Fibroblast of skin of right quadriceps (primary cell): Measurements from ENCODE around the gene HMGCS2.
"Not testable (repeated sequence)": the region's sequence is repeated elsewhere in the genome, so short reads cannot be mapped to it uniquely, and the experiment has no call there.

ENCODE experiments used
- DNase-seq: peaks from one replicate; pipeline ENCODE4 v3.0.0-alpha.2; 2013

Gene HMGCS2

GRCh38 chr1:119787776-119788175 is 19.1 kb upstream of the HMGCS2 start:
- peak; percentile 39 for DNase-seq

DNA sequence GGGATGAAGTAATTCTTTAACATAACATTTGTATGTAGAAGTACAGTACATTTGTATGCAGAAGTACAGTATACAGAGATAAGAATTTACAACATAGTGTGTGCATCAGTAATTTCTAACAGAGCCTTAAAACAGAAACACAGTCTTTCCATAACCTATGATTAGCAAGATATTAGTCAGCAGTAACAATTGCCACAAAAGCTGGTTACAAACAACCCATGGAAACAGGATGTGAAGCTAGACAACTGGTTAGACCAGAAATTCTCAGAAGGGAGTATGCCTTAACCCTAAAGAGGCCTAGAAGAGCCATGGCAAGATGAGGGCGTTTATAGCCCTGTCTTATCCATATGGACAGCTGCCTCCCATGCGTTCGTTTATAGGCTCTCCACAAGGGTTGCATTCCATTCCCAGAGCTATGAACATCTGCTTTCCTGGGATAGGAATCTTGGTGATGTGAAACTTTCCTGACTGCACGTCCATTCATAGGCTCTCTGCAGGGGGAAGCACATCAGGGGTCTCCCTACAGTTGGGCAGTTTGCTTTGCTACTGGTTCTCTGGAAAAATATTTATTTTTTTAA is 17.9 kb upstream of the HMGCS2 start:
- not testable (repeated sequence) for DNase-seq

DNA sequence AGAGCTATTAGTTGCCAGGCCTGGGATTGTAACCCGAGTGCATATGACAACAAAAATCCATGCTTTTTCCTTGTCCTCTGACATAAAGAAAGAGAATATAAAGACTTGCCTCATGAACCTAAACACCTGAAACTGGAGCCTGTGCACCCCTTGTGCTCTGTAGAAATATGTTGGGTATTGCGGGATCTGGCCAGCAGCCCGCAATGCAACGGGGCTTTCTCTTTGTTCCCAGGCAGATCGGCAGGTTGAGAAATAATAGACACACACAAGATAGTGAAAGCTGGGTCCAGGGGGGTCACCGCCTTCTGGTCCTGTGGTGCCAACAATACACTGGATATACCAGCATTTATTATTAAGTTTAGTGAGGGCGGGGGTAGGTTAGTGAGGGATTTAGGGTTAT is 17.3 kb upstream of the HMGCS2 start:
- not testable (repeated sequence) for DNase-seq

DNA sequence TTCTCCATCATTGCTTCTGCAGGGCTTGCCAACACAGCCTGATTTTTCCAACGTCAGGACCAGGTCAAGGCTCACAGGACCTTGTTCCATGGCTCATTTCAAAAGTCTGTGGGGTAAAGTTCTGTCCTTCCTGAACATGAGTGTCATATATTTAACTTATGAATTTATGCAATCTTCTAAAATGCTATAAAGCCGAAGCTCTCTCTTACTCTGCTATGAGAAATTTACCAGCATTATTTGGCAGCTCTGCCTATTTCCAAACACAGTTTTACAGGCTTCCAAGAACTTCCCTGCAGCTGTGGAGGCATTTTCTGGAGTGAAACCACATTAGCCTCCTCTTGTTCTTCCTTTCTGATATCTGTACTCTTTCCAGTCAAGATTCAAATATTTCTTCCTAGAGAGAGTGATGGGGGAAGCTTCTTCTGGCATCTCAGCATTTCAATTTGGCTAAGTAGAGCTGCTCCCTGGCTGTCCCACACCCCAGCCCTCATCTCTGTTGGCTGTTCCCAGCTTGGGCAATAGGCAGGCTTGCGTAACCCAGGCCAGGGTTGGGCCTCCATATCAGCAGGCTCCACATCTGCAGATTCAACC is 15.6 kb upstream of the HMGCS2 start:
- DNase-seq = peak; percentile 26

GRCh38 chr1:119783354-119784185 is 14.9 kb upstream of the HMGCS2 start:
- peak; percentile 22 for DNase-seq

- DNase-seq = no peak
These were observed 14.1 kb upstream of the HMGCS2 start for GRCh38 chr1:119782631-119783325.

- no peak for DNase-seq
These were observed 12.9 kb upstream of the HMGCS2 start for GRCh38 chr1:119781434-119782210.

GRCh38 chr1:119779869-119780356 is 11.2 kb upstream of the HMGCS2 start:
- DNase-seq = peak; percentile 14

- no peak for DNase-seq
These were observed 10.3 kb upstream of the HMGCS2 start for GRCh38 chr1:119778886-119779560.

DNA sequence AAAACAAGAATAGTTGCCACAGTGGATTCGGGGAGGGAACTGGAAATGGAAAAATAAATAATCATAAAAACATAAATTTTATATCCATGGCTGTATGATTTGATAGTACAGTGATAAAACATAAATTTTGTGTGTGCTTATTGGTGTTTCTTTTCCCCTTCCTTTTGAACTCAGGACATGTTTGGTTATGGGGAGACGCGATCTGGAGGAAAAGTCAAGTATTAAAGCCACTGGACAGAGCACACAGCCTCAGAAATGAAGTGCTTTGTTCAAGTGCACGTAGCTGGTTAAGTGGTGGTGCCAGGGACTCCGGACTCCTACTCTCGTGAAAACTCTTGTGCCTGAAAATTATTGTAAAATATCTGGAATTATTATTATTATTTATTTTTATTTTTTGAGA is 9.7 kb upstream of the HMGCS2 start:
- no peak for DNase-seq

DNA sequence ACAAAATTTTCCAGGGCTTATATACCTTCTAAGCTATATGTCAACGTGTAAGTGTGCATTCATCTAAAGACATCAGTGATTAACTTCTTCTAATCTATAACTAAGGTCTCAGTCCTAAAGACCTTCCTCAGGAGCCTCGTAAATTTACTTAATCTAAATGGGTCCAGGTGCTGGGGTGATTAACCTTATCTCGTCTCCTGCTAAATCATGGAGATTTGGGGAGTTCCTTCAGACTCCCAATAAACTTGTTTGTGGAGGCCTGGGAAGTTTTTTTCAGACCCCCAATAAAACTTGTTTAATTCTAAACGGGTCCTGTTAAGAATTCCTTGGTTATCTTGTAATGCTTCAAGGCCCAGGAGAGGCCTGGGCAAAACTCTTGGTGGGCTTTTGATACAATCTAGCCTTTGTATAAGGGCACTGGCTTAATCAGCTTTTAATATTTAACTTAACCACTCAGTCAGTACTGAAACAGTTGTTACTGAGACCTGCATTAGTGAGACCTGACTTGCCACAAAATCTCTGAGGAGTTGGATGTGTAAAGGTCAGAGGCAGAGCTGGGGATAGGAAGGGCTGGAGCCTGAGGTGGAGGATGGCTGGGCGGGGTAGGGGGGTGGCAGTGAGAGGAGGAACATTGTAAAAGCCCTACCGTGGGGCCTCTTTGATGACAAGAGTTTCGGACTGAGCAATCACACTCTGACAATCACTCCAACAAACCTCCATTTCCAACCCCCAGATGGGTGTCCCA is 6.2 kb upstream of the HMGCS2 start:
- no peak for DNase-seq

- peak; percentile 69 for DNase-seq
These were observed 5.1 kb upstream of the HMGCS2 start for GRCh38 chr1:119773711-119774241.

DNA sequence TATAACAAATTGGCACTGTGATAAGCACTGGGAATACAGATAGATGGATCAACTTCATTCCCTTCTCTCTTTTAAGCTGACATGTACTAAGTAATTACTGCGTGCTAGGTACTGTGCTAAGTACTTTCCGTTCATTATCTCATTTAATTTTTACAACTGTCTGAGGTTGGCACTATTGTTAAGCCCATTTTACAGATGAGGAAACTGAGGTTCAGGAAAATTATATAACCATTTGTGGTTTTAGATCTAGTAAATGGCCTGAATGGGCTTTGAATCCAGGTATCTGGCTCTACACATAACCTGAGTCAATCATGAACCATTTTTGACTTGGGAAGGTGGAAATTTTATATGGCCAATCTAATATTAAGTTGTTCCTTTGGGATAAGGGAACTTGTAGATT is 3.6 kb upstream of the HMGCS2 start:
- no peak for DNase-seq

DNA sequence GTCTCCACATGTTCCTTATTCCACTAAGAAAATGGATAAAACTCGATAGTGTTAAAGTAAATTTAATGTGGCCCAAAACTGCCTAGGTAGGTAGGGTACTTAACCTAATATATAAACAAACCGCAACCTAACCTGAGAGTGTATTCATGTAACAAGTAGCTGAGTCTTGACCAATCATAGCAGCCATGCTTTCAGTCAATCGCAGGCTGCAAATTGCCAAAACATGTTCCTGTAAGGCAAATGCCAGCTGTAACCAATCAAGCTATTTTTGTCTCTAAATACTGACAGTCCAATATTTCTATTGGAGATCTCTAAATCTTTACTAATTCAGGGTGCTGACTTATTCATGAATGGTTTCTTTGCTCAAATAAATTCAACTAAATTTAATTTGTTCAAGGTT is 3.1 kb upstream of the HMGCS2 start:
- DNase-seq = no peak

- peak; percentile 25 for DNase-seq
These were observed 2.3 kb upstream of the HMGCS2 start for GRCh38 chr1:119771016-119771415.

- DNase-seq = peak; percentile 30
These were observed 1.2 kb downstream of the HMGCS2 start for GRCh38 chr1:119767486-119767885.

- DNase-seq = no peak
These were observed 2.3 kb downstream of the HMGCS2 start for GRCh38 chr1:119766374-119766794.

DNA sequence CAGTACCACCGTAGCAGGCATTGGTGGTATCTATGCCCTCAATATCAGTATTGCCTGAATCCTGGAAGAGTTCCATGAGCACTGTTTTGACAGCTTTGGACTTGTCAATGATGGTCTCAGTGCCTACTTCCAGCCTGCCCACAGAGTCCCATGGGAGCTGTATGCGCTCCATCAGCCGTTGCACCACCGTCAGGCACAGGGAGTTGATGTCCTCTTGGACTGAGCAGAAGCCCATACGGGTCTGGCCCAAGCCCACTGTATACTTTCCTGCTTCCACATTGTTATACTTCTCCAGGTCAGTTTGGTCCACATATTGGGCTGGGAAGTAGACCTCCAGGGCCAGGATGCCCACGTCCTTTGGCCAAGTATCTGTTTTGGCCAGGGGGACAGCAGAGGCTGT is 4.5 kb downstream of the HMGCS2 start:
- DNase-seq = no peak

GRCh38 chr1:119762953-119763352 is 5.8 kb downstream of the HMGCS2 start:
- no peak for DNase-seq

DNA sequence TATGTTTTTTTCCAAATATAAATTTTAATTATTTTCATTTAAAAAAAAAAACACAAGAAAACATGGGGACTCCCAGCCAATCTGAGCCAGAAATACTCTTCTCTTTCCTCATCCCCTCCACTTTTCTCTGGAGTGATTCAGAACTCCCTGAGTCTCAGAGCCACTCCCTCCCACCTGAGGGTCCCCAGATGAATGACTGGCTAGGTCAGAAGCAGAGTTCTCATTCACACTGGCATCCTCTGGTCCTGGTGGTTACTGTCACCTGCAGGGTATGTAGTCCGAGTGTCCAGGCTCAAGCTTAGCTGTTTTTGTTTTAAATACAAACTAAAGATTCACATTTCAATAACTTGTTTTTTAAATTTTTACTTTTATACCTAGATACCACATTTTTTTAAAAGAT is 6.3 kb downstream of the HMGCS2 start:
- DNase-seq = no peak

DNA sequence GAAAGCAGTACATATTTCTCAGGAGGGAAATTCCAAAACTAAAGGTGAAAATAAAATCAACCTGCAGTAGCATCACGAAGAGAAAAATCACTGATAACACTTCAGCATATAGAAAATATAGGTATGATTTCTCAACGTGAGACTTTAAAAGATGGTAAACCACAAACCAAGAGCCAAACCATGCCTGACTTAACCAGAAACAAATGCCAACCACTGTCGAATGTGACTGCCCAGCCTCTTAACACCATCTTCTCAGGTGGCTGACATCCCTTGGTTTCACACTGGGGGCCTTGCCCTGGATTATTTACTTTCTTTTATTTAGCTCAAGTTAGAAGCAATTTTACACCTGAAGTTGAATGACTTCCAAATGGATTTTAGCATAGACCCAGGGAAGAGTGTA is 10.1 kb downstream of the HMGCS2 start:
- DNase-seq = no peak
